IMR-90 (cell line): ENCODE data around the gene COL5A1.

Experiments used
- CEBPB ChIP-seq: IDR thresholded peaks from 2 replicates; pipeline ENCODE4 v1.6.1; 2012; ENCODE audit warnings: low read depth, low read length, improper control_type of control experiment
- CHD1 ChIP-seq: IDR thresholded peaks from 2 replicates; pipeline ENCODE4 v1.6.1; 2012; ENCODE audit warnings: low read depth, low read length, improper control_type of control experiment
- MAZ ChIP-seq: IDR thresholded peaks from 2 replicates; pipeline ENCODE4 v1.6.1; 2012; ENCODE audit warnings: low read depth, mild to moderate bottlenecking, low read length, improper control_type of control experiment, moderate library complexity, borderline replicate concordance
- MXI1 ChIP-seq: IDR thresholded peaks from 2 replicates; pipeline ENCODE4 v1.6.1; 2012; ENCODE audit warnings: low read depth, mild to moderate bottlenecking, low read length, moderate library complexity, borderline replicate concordance
- POLR2A ChIP-seq: IDR thresholded peaks from 2 replicates; pipeline ENCODE4 v1.6.1; 2012; ENCODE audit warnings: mild to moderate bottlenecking, low read depth, low read length
- RFX5 ChIP-seq: IDR thresholded peaks from 2 replicates; pipeline ENCODE4 v1.8.0; 2012; ENCODE audit warnings: low read depth, mild to moderate bottlenecking, low read length, moderate library complexity
- USF2 ChIP-seq: fragments of 150-350 bp; IDR thresholded peaks from 2 replicates; pipeline ENCODE4 v1.6.1; 2017; ENCODE audit warnings: mild to moderate bottlenecking, antibody characterized with exemption, low read length, low read depth
- TF ChIP-seq, protein P1 (sequence below): conservative IDR thresholded peaks from 2 replicates; pipeline ENCODE4 v1.5.1; 2012; ENCODE audit warnings: mild to moderate bottlenecking, low read depth, low read length, improper control_type of control experiment

DNA sequence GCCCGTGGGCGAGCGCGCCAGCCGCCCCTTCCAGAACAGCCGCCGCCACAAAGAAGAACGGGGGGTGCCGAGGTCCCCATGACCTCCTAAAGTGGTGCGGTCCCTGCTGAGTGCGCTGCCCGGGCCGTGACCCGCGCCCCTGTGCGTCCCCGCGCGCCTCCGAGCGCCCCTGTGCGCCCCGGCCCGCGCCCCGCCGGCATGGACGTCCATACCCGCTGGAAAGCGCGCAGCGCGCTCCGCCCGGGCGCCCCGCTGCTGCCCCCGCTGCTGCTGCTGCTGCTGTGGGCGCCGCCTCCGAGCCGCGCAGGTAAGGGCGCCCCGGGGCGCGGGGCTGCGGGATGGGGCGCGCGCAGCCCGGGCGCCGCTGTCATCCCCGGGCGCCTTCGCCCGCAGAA is 384 bp downstream of the COL5A1 start:
- TF ChIP-seq, protein P1, sequence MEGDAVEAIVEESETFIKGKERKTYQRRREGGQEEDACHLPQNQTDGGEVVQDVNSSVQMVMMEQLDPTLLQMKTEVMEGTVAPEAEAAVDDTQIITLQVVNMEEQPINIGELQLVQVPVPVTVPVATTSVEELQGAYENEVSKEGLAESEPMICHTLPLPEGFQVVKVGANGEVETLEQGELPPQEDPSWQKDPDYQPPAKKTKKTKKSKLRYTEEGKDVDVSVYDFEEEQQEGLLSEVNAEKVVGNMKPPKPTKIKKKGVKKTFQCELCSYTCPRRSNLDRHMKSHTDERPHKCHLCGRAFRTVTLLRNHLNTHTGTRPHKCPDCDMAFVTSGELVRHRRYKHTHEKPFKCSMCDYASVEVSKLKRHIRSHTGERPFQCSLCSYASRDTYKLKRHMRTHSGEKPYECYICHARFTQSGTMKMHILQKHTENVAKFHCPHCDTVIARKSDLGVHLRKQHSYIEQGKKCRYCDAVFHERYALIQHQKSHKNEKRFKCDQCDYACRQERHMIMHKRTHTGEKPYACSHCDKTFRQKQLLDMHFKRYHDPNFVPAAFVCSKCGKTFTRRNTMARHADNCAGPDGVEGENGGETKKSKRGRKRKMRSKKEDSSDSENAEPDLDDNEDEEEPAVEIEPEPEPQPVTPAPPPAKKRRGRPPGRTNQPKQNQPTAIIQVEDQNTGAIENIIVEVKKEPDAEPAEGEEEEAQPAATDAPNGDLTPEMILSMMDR = no peak
- no peak for TF ChIP-seq RFX5
- no peak for TF ChIP-seq POLR2A
- no peak for TF ChIP-seq MAZ
- no peak for TF ChIP-seq CHD1
- TF ChIP-seq MXI1 = no peak
- no peak for TF ChIP-seq CEBPB
- TF ChIP-seq USF2 = no peak
